HEK293T (cell line): ENCODE data around the gene NASP.

ENCODE experiments used
- BHLHE40 ChIP-seq: fragments of 450-650 bp; IDR thresholded peaks from 2 replicates; pipeline ENCODE4 v1.6.1; 2016; ENCODE audit warnings: mild to moderate bottlenecking, moderate library complexity, borderline replicate concordance
- ELF4 ChIP-seq: fragments of 450-650 bp; IDR thresholded peaks from 2 replicates; pipeline ENCODE4 v1.6.1; 2017; ENCODE audit warnings: antibody characterized with exemption
- FOXK2 ChIP-seq: fragments of 450-650 bp; IDR thresholded peaks from 2 replicates; pipeline ENCODE4 v1.6.1; 2016; ENCODE audit warnings: mild to moderate bottlenecking
- FOXM1 ChIP-seq: fragments of 450-650 bp; IDR thresholded peaks from 2 replicates; pipeline ENCODE4 v1.6.1; 2017; ENCODE audit warnings: mild to moderate bottlenecking, borderline replicate concordance
- HDGF ChIP-seq: fragments of 450-650 bp; IDR thresholded peaks from 2 replicates; pipeline ENCODE4 v1.6.1; 2017; ENCODE audit warnings: antibody characterized with exemption, borderline replicate concordance
- LEF1 ChIP-seq: fragments of 450-650 bp; IDR thresholded peaks from 2 replicates; pipeline ENCODE4 v1.6.1; 2017; ENCODE audit warnings: mild to moderate bottlenecking, borderline replicate concordance
- SP1 ChIP-seq: fragments of 450-650 bp; IDR thresholded peaks from 2 replicates; pipeline ENCODE4 v1.6.1; 2017
- SUZ12 ChIP-seq: fragments of 450-650 bp; IDR thresholded peaks from 2 replicates; pipeline ENCODE4 v1.6.1; 2016; ENCODE audit warnings: mild to moderate bottlenecking
- TF ChIP-seq, protein P1 (sequence below): fragments of 450-650 bp; IDR thresholded peaks from 2 replicates; pipeline ENCODE4 v1.6.1; 2016

DNA sequence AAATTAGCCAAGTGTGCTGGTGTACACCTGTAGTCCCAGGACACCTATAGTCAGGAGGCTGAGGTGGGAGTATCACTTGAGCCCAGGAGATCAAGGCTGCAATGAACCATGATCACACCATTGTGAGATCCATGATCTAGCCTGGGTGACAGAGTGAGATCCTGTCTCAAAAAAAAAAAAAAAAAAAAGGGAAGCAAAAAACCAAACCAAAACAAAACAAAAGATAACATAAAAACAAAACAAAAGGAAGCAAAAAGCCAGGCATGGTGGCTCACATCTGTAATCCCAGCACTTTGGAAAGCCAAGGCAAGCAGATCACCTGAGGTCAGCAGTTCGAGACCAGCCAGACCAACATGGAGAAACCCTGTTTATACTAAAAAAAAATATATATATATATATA, 42.6 kb upstream of the NASP start:
- TF ChIP-seq HDGF (no peak), FOXM1 (no peak), SUZ12 (no peak), BHLHE40 (no peak), FOXK2 (no peak), SP1 (no peak), ELF4 (no peak), LEF1 (no peak)
- TF ChIP-seq, protein P1, sequence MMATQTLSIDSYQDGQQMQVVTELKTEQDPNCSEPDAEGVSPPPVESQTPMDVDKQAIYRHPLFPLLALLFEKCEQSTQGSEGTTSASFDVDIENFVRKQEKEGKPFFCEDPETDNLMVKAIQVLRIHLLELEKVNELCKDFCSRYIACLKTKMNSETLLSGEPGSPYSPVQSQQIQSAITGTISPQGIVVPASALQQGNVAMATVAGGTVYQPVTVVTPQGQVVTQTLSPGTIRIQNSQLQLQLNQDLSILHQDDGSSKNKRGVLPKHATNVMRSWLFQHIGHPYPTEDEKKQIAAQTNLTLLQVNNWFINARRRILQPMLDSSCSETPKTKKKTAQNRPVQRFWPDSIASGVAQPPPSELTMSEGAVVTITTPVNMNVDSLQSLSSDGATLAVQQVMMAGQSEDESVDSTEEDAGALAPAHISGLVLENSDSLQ: no peak
